Measurements from ENCODE around the gene DLGAP3.

- TF ChIP-seq POLR2A (IDR thresholded peaks at IDR 0.05; ENCODE audit: low read length): no peak
- TF ChIP-seq CTCF (IDR thresholded peaks at IDR 0.05): no peak
- no peak for TF ChIP-seq CHD2 (IDR thresholded peaks at IDR 0.05; ENCODE audit: low read length, partially characterized antibody)
- no peak for TF ChIP-seq MAZ (IDR thresholded peaks at IDR 0.05; ENCODE audit: borderline replicate concordance, low read depth, low read length)
- TF ChIP-seq ESRRA (IDR thresholded peaks at IDR 0.05; ENCODE audit: borderline replicate concordance, low read length): no peak
- TF ChIP-seq MAX (IDR thresholded peaks at IDR 0.05): no peak
- TF ChIP-seq CBX8 (IDR thresholded peaks at IDR 0.05): no peak
- TF ChIP-seq SMC3 (IDR thresholded peaks at IDR 0.05): no peak
Measured at GRCh38 chr1:34929853-34930701, 627 bp upstream of the DLGAP3 start.

All from A549 (cell line).